Stimulated activated CD4-positive, alpha-beta T cell treated with anti-CD3 and anti-CD28 coated beads, Interleukin-2, amount 100 ng/mL, for 4 hours (primary cell): ENCODE measurements around the gene EXOC4.

Experiments used
- DNase-seq: peaks from one replicate; pipeline ENCODE4 v3.0.0-alpha.2; 2020; ENCODE audit warnings: low read depth

Gene EXOC4

GRCh38 chr7:134081695-134082094, 828.8 kb downstream of the EXOC4 start:
- no peak for DNase-seq

GRCh38 chr7:134083766-134084487, 831.0 kb downstream of the EXOC4 start:
- DNase-seq: no peak

- DNase-seq: no peak
Observed at GRCh38 chr7:134084488-134085144, 831.7 kb downstream of the EXOC4 start.

GRCh38 chr7:134085311-134085710, 832.4 kb downstream of the EXOC4 start:
- no peak for DNase-seq

GRCh38 chr7:134086998-134087735, 834.3 kb downstream of the EXOC4 start:
- no peak for DNase-seq

- no peak for DNase-seq
Observed at GRCh38 chr7:134088199-134088598, 835.3 kb downstream of the EXOC4 start.

- DNase-seq: no peak
Observed at GRCh38 chr7:134089446-134089845, 836.6 kb downstream of the EXOC4 start.

GRCh38 chr7:134098072-134098471, 845.2 kb downstream of the EXOC4 start:
- DNase-seq: no peak

GRCh38 chr7:134101716-134102115, 848.8 kb downstream of the EXOC4 start:
- no peak for DNase-seq

- no peak for DNase-seq
Observed at GRCh38 chr7:134104166-134104565, 851.3 kb downstream of the EXOC4 start.

- no peak for DNase-seq
Observed at GRCh38 chr7:134105841-134106240, 853.0 kb downstream of the EXOC4 start.

GRCh38 chr7:134108802-134109201, 855.9 kb downstream of the EXOC4 start:
- no peak for DNase-seq

- no peak for DNase-seq
Observed at GRCh38 chr7:134113655-134114054, 860.8 kb downstream of the EXOC4 start.

GRCh38 chr7:134114992-134115391, 862.1 kb downstream of the EXOC4 start:
- no peak for DNase-seq
